Measurements from ENCODE around the gene USP43.
"Not testable (repeated sequence)": the region's sequence is repeated elsewhere in the genome, so short reads cannot be mapped to it uniquely, and the experiment has no call there.

Gene USP43, protein sequence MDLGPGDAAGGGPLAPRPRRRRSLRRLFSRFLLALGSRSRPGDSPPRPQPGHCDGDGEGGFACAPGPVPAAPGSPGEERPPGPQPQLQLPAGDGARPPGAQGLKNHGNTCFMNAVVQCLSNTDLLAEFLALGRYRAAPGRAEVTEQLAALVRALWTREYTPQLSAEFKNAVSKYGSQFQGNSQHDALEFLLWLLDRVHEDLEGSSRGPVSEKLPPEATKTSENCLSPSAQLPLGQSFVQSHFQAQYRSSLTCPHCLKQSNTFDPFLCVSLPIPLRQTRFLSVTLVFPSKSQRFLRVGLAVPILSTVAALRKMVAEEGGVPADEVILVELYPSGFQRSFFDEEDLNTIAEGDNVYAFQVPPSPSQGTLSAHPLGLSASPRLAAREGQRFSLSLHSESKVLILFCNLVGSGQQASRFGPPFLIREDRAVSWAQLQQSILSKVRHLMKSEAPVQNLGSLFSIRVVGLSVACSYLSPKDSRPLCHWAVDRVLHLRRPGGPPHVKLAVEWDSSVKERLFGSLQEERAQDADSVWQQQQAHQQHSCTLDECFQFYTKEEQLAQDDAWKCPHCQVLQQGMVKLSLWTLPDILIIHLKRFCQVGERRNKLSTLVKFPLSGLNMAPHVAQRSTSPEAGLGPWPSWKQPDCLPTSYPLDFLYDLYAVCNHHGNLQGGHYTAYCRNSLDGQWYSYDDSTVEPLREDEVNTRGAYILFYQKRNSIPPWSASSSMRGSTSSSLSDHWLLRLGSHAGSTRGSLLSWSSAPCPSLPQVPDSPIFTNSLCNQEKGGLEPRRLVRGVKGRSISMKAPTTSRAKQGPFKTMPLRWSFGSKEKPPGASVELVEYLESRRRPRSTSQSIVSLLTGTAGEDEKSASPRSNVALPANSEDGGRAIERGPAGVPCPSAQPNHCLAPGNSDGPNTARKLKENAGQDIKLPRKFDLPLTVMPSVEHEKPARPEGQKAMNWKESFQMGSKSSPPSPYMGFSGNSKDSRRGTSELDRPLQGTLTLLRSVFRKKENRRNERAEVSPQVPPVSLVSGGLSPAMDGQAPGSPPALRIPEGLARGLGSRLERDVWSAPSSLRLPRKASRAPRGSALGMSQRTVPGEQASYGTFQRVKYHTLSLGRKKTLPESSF

DNA sequence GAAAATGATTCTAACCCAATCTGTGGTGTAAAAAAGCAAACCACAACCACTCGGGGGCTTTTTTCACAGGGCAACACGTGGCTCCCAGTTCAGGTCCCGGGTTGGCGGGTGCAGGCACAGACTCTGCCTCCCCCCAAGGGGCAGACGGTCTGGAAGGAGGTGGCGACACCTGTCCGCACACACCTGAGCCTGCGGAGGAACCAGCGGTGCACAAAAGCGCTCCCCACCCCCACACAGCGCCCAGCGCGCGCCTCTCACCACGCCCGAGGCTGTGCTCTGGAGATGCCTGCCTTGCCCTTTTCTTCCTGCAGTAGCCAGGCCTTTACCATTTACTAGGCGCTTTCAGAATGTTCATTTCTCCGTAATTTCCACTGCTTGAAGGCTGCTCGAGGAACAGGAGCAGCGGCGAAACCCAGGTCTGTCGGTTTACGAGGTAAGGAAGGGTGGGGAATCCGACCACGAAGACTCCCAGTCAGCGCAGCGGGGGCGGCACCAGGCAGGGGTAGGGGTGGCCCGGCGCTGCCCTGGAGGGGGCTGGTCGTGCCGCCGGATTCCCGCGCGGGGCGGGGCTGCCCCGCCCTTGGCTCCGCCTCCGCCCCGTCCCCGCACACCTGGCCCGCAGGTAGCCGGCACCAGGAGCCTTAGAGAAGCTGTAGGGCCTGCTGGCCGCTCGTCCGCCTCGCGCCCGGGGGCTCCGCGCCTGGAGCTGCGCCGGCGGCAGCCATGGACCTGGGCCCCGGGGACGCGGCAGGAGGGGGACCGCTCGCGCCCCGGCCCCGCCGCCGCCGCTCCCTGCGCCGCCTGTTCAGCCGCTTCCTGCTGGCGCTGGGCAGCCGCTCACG is at the start of gene USP43:
TSS of gene USP43 (plus strand) at position 608 of the 842 bp plus-strand sequence. CDS start at position 724, 116 bp downstream.
- peak; percentile 85 for DNase-seq

- not testable (repeated sequence) for DNase-seq
These were observed 47.7 kb upstream of the USP43 start for GRCh38 chr17:9597638-9598037.

- DNase-seq = no peak
These were observed 46.7 kb upstream of the USP43 start for GRCh38 chr17:9598661-9599060.

- not testable (repeated sequence) for DNase-seq
These were observed 40.7 kb upstream of the USP43 start for GRCh38 chr17:9604583-9604982.

- no peak for DNase-seq
These were observed 38.9 kb upstream of the USP43 start for GRCh38 chr17:9606453-9606852.

- DNase-seq = not testable (repeated sequence)
These were observed 38.3 kb upstream of the USP43 start for GRCh38 chr17:9607058-9607457.

DNA sequence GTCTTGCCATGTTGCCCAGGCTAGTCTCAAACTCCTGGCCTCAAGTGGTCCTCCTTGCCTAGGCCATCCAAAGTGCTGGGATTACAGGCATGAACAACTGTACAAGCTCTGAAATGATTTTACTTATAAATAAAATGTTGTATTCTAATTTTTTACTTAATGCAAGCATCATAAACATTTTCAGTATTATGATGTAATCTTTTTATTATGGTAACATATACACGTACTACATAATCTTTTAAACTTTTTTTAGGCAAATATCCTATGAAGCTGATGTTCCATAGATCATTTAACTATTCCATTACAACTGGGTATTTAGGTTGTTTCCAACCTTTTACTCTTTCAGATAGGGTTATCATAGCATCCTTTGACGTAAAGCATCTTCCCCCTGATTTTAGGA is 33.8 kb upstream of the USP43 start:
- no peak for DNase-seq

- peak; percentile 5 for DNase-seq
These were observed 33.3 kb upstream of the USP43 start for GRCh38 chr17:9612006-9612405.

- no peak for DNase-seq
These were observed 29.8 kb upstream of the USP43 start for GRCh38 chr17:9615486-9615885.

- no peak for DNase-seq
These were observed 22.4 kb upstream of the USP43 start for GRCh38 chr17:9622961-9623360.

- DNase-seq = no peak
These were observed 16.8 kb upstream of the USP43 start for GRCh38 chr17:9628509-9628908.

- no peak for DNase-seq
These were observed 12.6 kb upstream of the USP43 start for GRCh38 chr17:9632741-9633140.

DNA sequence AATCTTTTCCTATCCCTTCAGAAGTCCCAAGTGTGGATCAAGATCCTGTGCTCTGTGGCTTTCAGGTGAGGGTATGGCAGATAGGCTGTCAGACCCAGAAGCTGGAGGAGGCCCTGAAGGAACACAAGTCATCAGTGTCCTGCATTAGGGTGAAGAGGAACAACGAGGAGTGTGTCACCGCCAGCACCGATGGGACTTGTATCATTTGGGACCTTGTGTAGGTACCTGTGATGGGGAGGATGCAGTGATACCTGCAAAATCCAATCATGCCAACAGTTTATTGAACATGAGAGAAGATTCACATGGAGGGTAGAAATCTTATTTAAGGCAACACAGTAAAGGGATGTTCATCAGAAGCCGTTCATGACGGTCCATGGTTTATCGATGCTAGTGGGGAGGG is 10.0 kb upstream of the USP43 start:
- no peak for DNase-seq

DNA sequence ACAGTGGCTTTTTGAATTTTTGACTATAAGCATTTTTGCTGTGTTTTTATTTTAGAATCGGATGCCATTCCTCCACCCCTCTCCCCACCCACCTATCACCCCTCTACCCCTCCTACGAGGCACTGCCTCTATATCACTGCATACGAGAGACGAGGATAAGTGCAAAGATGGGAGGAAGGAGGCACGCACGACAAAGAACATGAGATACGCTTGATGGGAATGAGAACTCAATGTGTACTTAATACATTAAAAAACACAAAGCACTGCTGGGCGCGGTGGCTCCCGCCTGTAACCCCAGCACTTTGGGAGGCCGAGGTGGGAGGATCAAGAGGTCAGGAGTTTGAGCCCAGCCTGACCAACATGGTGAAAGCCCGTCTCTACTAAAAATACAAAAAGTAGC is 8.8 kb upstream of the USP43 start:
- no peak for DNase-seq

GRCh38 chr17:9640388-9640787 is 4.9 kb upstream of the USP43 start:
- not testable (repeated sequence) for DNase-seq

DNA sequence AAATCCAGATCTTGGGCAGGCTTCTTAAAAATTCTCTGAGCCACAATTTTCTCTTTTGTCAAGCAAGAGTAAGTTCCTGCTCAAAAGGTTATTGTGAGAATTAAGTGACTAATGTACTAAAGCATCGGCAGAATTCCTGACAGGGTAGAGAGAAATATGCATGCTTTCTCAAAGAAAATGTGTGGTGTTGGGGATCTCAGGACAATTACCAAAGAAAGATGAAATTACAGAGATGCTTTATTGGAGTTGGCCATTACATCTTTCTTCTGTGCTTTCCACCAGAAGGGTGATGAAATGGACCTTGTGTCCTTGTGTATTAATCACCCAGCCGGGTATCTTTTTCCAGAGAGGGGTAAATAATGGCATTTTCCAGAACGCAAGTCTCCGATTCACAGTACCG is 1.7 kb upstream of the USP43 start:
- DNase-seq = no peak

- DNase-seq = peak; percentile 88
These were observed 681 bp downstream of the USP43 start for GRCh38 chr17:9645851-9646545.

- DNase-seq = no peak
These were observed 1.2 kb downstream of the USP43 start for GRCh38 chr17:9646546-9646885.

DNA sequence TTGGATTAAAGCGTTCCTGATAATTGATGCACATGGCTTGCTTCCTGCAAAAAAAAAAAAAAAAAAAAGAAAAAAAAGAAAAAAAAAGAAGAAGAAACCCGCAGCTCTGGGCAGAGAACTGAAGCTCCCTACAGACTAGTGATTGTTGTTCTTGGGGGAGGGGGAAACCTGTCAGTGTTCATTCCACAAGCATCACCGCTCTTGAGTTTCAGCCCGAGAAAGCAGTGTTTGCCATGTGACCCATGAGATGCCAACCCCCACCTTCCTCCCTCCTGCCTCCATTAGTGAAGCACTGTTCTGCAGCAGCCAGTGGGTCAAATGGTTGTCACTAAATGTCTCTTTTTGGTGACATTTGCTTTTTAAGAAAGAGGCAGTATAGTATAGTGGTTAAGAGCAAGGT is 1.7 kb downstream of the USP43 start:
- DNase-seq = peak; percentile 91

GRCh38 chr17:9648521-9649110 is 3.3 kb downstream of the USP43 start:
- no peak for DNase-seq

- DNase-seq = no peak
These were observed 13.4 kb downstream of the USP43 start for GRCh38 chr17:9658593-9659211.

Data from retina (tissue), 1 donor.